Pancreas (tissue), 10 donors: Measurements from ENCODE around the gene MYLK4. TPM values are rescaled to one million over a fixed set of nuclear protein-coding genes. Genes with fewer than 3 reads are reported as not detected.

Source experiments
- ATAC-seq, 4 donors: fragments of 200-7000 bp; cut with Tn5 transposase; one replicate each; pipeline versions ENCODE4 v1.8.0 to v1.9.1; 2020; ENCODE audit warnings: mild to moderate bottlenecking in 4 of 4, moderate library complexity in 4 of 4
- DNase-seq, 6 donors: peaks; one replicate each; pipeline ENCODE4 v3.0.0-alpha.2; 2020
- FAIRE-seq: peaks from 2 replicates; lab custom pipeline; 2012; peaks lifted over from hg19 to GRCh38; lab: Jason Lieb, UNC
- H3K27ac ChIP-seq, 4 donors: fragments of 200-600 bp; sonication (generic); 1 replicate in 3 of 4; 2 replicates in 1 of 4; pipeline versions ENCODE4 v1.5.0 to v1.8.0; 2020
- H3K27me3 ChIP-seq, 4 donors: fragments of 200-600 bp; one replicate each; pipeline ENCODE4 v1.8.0; 2021
- H3K36me3 ChIP-seq, 3 donors: fragments of 200-600 bp; sonication (generic) in 1 of 3; one replicate each; pipeline versions ENCODE4 v1.5.0 to v1.8.0; 2020 to 2021
- H3K4me1 ChIP-seq, 3 donors: fragments of 200-600 bp; one replicate each; pipeline ENCODE4 v1.8.0; 2021
- H3K4me3 ChIP-seq, 4 donors: fragments of 200-600 bp; sonication (generic) in 2 of 4; one replicate each; pipeline versions ENCODE4 v1.5.0 to v1.8.0; 2020 to 2021
- H3K9me3 ChIP-seq, 4 donors: fragments of 200-600 bp; one replicate each; pipeline ENCODE4 v1.8.0; 2021
- CTCF ChIP-seq, 4 donors: fragments of 200-600 bp; sonication (generic) in 3 of 4; IDR thresholded peaks; one replicate each; pipeline versions ENCODE4 v1.5.0 to v1.8.0; 2021; ENCODE audit warnings: antibody characterized with exemption in 4 of 4
- WGBS, 2 donors: extraction: QIAGEN DNeasy Blood & Tissue Kit; methylation state at CpG; one replicate each; pipeline ENCODE4 v1.1.7; 2013; 5-methylcytosine and 5-hydroxymethylcytosine counted together
- intact Hi-C, 3 donors: fragments of 100-400 bp; cut with DNase I; formaldehyde crosslinking; loops; one replicate each; pipeline versions ENCODE4 v1.11.1 to v1.14.2; 2022
- polyA plus RNA-seq, 2 donors: library from polyadenylated mRNA; stranded (reverse); fragments of 200-250 nt; gene quantifications; one replicate each; pipeline ENCODE4 v1.2.3, GENCODE V29; 2013
- total RNA-seq, 6 donors: library from RNA; stranded (reverse); fragmentation: NEBNext Ultra II Directional in 4 of 6; extraction: Animal tissue kit (Norgen Biotek cat#: 25700) in 4 of 6; gene quantifications; one replicate each; pipeline versions ENCODE4 v1.2.1 to v1.2.4, GENCODE V29; 2021 to 2023
- donor health status: healthy with polysubstance abuse.
- donor health status: DM: no; HTN: no; CAD: no; lungs with moderate emphysema.
- donor health status: DM: no; HTN: no; CAD: no.
- donor health status: control.
- donor health status: control.
- donor health status: Bipolar disorder and iron deficiency.
- donor health status: DM: yes; HTN: yes; CAD: no.
- donor health status: DM: no; HTN: no; CAD: no.
- donor health status: DM: no; HTN: no; CAD: no.
- donor health status: DM: yes; HTN: yes; CAD: no.

The MYLK4 gene
- total and polyA plus RNA-seq, 8 donors, result 0.27 to 1.0 (median 0.41) TPM

DNA sequence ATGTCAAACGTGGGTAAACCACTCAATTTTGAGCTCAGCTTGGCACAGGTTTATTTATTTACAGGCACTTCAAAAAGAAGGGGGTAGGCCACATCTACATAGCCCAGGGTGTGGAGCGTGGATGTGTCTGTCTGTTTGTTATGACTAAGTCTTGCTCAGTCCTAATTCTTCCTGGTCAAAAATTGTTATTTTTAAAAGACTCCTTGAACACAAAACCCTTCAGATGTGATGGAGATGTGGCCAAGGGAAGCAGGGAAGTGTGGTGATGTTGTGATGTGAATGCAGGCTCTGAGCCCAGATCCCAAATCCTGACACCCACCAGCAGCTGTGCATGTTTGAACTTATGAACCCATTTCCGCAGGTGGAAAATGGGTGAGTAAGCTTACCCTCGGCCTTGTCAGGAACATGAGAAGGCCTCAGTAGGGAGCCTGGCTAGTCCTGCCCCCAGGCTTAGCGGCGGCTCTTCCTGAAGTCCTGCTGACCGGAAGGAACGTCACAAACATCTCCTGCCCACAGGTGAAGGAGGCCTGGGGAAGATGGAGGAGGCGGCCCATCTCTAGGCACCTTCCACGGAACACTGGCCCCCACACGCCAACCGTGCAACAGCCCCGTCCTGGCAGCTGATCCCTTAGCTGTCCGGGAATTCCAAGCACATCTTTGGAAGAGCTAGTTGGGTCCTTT lies 119.7 kb downstream of the MYLK4 start:
- FAIRE-seq, result no peak
- WGBS, 2 donors, result 77 to 78% methylated on average over 14 of the region's 14 CpGs
- H3K27ac ChIP-seq, result no peak overlapping the region

DNA sequence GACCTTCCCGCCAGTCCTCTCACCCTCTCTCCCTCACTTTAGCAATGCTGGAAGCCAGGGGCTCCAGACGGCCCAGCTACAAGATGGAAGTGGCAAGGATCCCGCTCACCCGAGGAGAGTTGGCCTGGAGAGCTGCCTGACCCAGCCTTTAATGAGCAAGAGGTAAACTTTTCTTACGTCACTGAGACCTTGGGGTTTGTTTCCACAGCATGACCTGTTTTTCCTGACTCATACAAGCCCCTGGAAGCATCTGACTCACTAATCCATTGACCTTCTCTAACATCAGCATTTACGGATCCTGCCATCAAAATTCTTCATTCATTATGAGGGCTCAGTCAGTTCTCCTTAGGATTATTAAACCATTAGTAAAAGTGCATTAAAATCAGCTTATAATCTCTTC lies 120.4 kb downstream of the MYLK4 start:
- FAIRE-seq (no peak), DNase-seq (peak in 4 of 6 donors; percentile 26 to 76 (median 48)), ATAC-seq (peak; percentile 65 to 80 (median 71))
- peaks cover 0 to 8% (median 3%) of the 10 kb centered on the region in 3 donors for H3K4me1 ChIP-seq
- H3K36me3 ChIP-seq, result no peaks in the 10 kb centered on the region
- no peak overlapping the region for H3K27ac ChIP-seq
- 52 to 61% methylated on average over 6 of the region's 6 CpGs for WGBS, 2 donors
- no peak for TF ChIP-seq CTCF (IDR thresholded peaks at IDR 0.05)
- no peaks in the 10 kb centered on the region for H3K9me3 ChIP-seq
- no peak overlapping the region for H3K4me3 ChIP-seq
- intact Hi-C loops, result loop anchor here in 2 of 3 donors (10.0 kb wide), 1 partner anchor 1036 kb away; no protein-coding TSS in a partner anchor
- H3K27me3 ChIP-seq, result no peaks in the 10 kb centered on the region

More for the DNA sequence above, 119.7 kb downstream of the MYLK4 start:
- ATAC-seq (no peak), DNase-seq (no peak)
- Histone ChIP-seq H3K4me1 (peaks cover 0 to 8% (median 3%) of the 10 kb centered on the region in 3 donors), H3K9me3 (no peaks in the 10 kb centered on the region), H3K36me3 (no peaks in the 10 kb centered on the region), H3K27me3 (no peaks in the 10 kb centered on the region), H3K4me3 (no peak overlapping the region)
- no peak for TF ChIP-seq CTCF (IDR thresholded peaks at IDR 0.05)
- intact Hi-C loops, result loop anchor here in 2 of 3 donors (10.0 kb wide), 1 partner anchor 1036 kb away; no protein-coding TSS in a partner anchor

DNA sequence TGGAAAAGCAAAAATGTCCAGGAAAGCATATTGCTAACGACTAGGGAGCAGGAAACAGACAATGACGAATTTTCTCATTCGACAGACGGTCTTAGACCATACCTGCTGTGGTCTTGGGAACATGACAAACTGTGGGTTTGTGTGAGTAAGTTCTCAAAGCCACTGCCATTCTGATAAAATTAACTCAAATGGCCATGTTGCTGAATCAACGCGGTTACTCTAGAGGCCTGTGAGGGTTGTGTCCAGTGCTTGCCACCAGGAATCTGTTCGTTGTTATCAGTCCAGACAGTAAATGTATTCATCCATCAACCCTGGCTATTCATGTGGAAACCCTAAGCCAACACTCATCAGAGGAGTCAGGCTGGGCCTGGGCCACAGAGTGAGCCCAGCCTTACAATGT lies 124.3 kb downstream of the MYLK4 start:
- intact Hi-C loops, result no loop called here
- no peak for TF ChIP-seq CTCF (IDR thresholded peaks at IDR 0.05)
- Histone ChIP-seq H3K4me3 (no peak overlapping the region), H3K27ac (no peak overlapping the region), H3K27me3 (peaks cover 0 to 3% (median 0%) of the 10 kb centered on the region in 4 donors), H3K4me1 (peaks cover 0 to 5% (median 0%) of the 10 kb centered on the region in 3 donors), H3K36me3 (no peaks in the 10 kb centered on the region), H3K9me3 (no peaks in the 10 kb centered on the region)
- WGBS, 2 donors, result 79 to 85% methylated on average over 7 of the region's 7 CpGs
- DNase-seq (no peak), ATAC-seq (no peak), FAIRE-seq (no peak)

DNA sequence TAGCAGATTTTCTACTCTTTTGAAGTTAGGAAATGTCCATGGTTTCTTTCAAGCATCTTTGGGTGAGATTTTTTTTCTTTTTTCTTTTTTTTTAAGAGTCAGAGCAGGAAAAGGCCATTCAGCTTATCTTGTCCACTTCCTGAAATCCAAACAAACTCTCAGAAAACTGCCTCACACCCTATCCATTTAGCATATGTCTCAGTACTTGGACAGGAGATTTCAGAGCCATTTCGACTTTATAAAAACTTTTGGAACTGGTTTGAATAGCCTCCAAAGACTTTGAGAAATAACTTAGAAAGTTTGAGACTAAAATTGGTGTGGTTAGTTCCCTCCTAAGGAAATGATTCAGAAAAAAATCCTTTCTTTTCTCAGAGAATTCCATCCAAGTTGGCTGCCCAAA lies 125.1 kb downstream of the MYLK4 start:
- no peak for TF ChIP-seq CTCF (IDR thresholded peaks at IDR 0.05)
- Histone ChIP-seq H3K4me1 (no peaks in the 10 kb centered on the region), H3K27me3 (peaks cover 0 to 3% (median 0%) of the 10 kb centered on the region in 4 donors), H3K9me3 (no peaks in the 10 kb centered on the region), H3K36me3 (no peaks in the 10 kb centered on the region), H3K27ac (no peak overlapping the region), H3K4me3 (no peak overlapping the region)
- ATAC-seq (no peak), FAIRE-seq (no peak), DNase-seq (no peak)
- WGBS, 2 donors, result 32 to 43% methylated on average over 1 of the region's 1 CpG
- intact Hi-C loops, result no loop called here

DNA sequence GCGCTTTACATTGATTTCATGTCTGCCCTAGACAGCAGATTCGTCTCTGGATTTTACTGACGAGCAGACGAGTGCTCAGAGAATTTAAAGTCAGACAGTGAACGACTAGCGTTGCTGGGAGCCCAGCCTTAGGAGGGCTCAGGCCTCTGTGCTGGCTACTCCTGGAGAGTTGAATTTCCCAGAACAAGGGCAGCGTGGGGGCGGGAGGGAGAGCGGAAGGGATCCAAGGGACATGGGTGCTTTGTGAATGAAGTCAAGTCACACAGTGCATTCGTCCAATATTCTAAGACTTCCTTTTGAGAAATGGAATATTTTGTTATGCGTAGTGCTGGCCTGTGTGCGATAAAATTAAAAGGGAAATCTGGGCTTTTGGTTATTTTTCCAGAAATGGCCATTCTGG lies 126.5 kb downstream of the MYLK4 start:
- intact Hi-C loops, result no loop called here

More for the DNA sequence above, 126.5 kb downstream of the MYLK4 start:
- Histone ChIP-seq H3K36me3 (no peaks in the 10 kb centered on the region), H3K9me3 (no peaks in the 10 kb centered on the region), H3K27ac (no peak overlapping the region), H3K4me3 (no peak overlapping the region), H3K27me3 (peaks cover 0 to 3% (median 0%) of the 10 kb centered on the region in 4 donors), H3K4me1 (no peaks in the 10 kb centered on the region)
- TF ChIP-seq CTCF (IDR thresholded peaks at IDR 0.05), result no peak
- FAIRE-seq (no peak), ATAC-seq (no peak), DNase-seq (no peak)
- 86 to 87% methylated on average over 12 of the region's 12 CpGs for WGBS, 2 donors
